ENCODE results near the gene WDR35.
A peak's percentile ranks its signal among the peaks of the same experiment; 100 is the strongest.

WDR35 gene

DNA sequence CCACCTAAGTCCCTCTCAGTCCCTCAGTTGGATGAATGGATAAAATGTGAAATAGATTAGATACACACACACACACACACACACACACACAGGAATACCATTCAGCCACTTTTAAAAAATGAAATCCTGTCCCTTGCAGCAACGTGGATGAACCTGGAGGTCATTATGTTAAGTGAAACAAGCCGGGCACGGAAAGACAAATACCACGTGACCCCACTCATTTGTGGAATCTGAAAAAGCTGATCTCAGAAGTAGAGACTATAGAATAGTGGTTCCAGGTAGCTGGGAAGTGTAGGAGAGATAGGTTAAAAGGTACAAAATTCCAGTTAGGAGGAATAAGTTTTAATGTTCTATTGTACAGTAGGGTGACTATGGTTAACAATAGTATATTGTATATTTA, 119.1 kb downstream of the WDR35 start:
- no peak for DNase-seq (ENCODE audit: low spot score)

DNA sequence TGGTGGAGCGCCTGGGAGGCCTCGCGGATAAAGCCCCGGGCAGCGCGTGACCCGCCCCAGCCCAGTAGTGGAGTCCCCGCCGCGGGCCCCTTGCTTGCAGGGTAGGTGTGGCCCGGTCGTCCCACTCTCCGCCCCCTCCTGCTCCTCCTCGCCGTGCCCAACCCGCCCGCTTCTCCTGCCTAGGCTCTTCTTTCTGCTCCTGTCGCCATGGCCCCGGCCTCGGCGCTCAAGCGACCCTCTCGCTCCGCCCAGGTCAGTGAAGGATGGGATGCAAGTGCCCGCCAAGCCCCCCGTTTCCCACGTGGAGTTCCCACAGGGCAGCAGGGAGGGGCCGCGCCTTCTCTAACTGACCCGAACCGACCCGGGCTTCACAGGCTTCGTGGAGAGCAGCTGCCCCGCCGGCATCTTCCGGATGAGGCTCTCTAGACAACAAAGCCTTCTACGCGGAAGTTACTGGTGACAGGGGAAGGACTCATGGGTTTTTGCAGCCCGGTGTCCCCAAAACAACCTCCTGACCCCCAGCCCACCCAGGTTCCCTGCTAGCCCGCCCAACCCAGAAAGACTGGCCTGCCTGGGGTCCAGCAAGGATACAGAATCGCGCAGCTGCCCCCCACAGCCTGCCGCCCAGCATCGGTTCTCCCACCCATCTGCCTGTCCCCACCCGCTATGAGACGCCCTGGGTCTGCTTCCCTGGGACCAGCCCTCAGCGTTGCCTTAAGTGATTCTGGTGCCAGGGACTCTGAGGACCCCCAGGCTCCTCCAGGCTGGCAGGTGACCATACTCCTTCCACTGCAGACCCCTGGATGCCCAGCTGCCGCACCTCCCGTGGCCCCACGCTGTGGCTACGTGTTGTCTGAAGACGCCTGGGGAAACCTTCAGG, 121.0 kb downstream of the WDR35 start:
- peak; percentile 65 for DNase-seq (ENCODE audit: low spot score)

DNA sequence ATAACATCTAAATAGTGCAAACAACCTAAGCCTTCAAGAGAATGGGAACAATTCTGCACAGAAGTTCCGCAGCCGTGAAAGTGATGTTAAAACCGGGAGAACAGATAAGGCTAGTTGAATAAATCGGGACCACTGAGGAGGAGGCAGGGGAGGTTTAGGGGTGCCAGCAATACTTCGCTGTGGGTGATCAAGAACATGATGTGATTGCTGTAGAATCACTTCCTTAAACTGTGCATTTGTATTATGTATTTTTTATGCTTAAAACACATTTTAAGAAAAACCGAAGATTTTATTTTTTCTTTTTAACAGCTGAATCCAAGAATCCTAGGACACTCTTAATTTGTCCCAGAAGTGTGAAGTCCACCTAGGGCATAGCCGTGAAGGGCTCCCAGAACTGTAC, 121.7 kb downstream of the WDR35 start:
- no peak for DNase-seq (ENCODE audit: low spot score)

DNA sequence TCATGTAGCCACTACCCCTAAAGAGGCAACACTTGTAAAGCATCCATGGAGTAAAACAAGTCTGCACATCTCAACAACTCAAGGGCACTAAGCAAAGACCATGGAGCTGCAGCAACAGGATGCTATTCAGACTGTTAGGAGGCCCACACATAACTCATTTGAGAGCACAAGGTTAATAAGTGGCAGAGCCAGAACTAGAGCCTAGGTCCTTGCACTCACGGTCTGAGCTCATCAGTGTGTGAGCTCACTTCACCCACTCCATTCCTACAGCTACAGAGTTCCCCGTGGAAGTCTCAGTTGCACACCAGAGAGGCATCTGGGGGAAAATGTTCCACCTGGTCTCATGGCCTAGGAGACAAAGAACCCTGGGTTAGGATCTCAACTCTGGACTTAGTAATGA, 123.1 kb downstream of the WDR35 start:
- DNase-seq (ENCODE audit: low spot score) = no peak

DNA sequence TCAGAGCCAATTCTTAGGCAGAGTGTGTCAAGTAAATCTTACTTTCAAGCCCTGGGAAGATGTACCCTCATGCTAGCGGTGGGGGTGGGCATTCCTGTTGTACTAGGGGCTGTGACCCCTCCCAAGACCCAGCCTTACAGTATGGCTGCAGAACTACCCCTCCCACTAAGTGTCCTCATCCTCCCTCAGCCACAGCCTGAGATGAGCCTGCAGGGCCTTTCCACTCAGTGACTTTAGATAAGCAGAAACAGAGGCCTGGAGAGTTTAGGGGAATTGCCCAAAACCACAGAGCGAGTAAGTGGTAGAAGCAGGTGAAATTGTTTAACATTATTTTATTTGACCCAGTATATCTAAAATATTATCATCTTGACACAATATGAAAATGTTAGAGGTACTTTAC, 124.8 kb downstream of the WDR35 start:
- DNase-seq (ENCODE audit: low spot score) = no peak

DNA sequence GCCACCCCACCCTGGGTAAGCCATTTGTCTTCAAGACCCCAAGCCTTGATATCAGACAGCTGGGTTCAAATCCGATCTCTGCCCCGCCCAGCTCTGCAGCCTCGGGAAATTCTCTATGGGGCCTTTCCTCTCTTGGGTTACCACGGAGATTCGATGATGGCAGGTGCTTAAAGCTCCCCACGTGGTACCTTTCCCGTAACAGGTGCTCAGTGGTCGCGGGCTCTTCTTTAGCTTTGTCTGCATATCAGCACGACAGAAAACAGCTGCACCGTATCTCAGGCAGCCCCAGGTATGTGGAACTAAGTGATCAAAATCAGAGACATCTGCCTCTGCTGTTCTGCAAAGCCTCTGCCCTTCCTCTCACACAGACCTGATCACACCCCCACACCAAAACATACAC, 125.5 kb downstream of the WDR35 start:
- no peak for DNase-seq (ENCODE audit: low spot score)

DNA sequence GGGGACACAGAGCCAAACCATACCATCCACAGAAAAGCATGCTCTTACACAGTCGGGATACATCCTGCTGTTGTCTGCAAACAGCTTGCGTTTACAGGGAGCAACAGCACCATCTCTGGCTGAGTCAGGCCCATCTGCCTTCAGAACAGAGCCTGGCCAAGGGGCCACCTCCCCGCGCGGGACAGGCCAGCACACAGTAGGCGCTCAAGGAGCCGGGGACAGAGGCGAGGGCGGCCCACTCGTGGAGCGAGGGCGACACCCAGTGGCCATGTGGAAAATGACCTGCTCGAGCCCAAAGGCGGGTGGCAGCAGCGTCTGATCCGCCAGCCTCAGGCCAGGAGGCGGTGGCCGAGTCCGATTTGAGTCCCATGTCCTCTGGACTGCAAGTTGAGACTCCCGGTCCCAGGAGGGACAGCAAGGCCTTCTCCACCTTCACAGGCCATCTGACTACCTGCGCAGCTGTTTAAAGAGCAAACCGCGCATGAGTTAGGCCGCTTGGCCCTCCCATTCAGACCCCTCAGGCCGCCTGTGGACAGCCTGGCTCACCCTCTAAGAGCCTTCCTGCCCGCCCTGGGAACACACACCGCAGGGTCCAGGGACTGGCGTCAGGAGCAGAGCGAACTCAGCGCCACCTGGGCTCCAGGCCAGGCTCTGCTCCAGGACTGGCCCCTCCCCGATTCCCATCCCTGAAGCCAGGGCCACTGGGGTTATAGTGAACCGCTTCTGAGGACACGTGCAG, 126.4 kb downstream of the WDR35 start:
- peak; percentile 45 for DNase-seq (ENCODE audit: low spot score)

DNA sequence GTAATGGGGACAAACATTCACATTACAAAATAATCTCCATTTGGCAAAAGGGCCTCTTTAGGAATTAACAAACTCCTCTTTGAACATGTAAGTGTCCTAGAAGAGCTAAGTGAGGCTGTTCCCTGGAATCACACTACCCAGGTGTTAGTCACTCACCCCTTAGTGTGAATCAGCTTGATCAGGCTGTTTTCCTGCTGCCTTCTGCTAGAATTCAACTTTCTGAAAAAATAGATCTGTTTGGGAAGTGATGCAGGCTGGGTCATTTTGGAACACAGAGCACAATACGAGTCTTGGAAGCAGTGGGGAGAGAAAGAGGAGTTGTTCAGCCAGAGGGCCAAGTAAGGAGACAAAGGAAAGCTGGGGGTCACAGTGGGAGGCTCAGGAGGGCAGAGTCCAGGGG, 128.1 kb downstream of the WDR35 start:
- DNase-seq (ENCODE audit: low spot score) = no peak
